HL-60 (cell line): ENCODE measurements around the gene ZNF248.

ENCODE experiments used
- CTCF ChIP-seq: IDR thresholded peaks from one replicate; pipeline ENCODE4 v1.5.1; 2011; ENCODE audit warnings: low read length, control low read depth, inconsistent platforms; ENCODE audit not compliant: insufficient read depth
- GABPA ChIP-seq: IDR thresholded peaks from 2 replicates; pipeline ENCODE4 v1.6.1; 2012; ENCODE audit warnings: low read depth
- POLR2AphosphoS5 ChIP-seq: IDR thresholded peaks from 2 replicates; pipeline ENCODE4 v1.6.1; 2012; ENCODE audit warnings: low read depth
- REST ChIP-seq: IDR thresholded peaks from 2 replicates; pipeline ENCODE4 v1.6.1; 2012; ENCODE audit warnings: low read depth; ENCODE audit not compliant: insufficient replicate concordance
- SPI1 ChIP-seq: IDR thresholded peaks from 2 replicates; pipeline ENCODE4 v1.6.1; 2012; ENCODE audit warnings: low read depth, mild to moderate bottlenecking, borderline replicate concordance

- TF ChIP-seq CTCF = no peak
- TF ChIP-seq POLR2AphosphoS5 = no peak
- no peak for TF ChIP-seq GABPA
- TF ChIP-seq REST = no peak
- no peak for TF ChIP-seq SPI1
These were observed 38.3 kb upstream of the ZNF248 start for GRCh38 chr10:37895674-37896073.
